22Rv1 (cell line): ENCODE measurements around the gene IMMP2L.

Source experiments
- ZFX ChIP-seq: fragments of 450-650 bp; IDR thresholded peaks from 2 replicates; pipeline ENCODE4 v1.6.1; 2017; ENCODE audit warnings: antibody characterized with exemption, borderline replicate concordance
- TF ChIP-seq, protein P1 (sequence below): fragments of 450-650 bp; IDR thresholded peaks from 2 replicates; pipeline ENCODE4 v1.5.1; 2017; ENCODE audit warnings: mild to moderate bottlenecking

DNA sequence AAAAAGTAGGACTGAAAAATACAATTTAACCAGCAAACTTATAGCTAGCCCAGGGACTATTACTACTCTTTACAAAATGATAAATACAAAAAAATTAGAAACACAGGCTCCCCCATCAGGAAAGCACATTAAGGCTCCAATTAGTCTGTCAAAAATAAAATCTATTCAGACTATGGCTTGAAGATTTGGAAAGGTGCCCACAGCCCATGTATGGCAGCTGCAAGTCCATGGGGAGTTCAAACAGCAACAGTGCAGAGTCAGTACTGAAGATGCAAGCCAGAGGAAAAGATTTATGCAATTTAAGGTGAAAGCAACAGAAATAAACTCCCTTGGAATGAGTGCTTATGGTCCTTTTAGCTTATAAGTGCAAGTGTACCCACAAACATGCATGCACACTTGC is 29.7 kb downstream of the IMMP2L start:
- TF ChIP-seq, protein P1, sequence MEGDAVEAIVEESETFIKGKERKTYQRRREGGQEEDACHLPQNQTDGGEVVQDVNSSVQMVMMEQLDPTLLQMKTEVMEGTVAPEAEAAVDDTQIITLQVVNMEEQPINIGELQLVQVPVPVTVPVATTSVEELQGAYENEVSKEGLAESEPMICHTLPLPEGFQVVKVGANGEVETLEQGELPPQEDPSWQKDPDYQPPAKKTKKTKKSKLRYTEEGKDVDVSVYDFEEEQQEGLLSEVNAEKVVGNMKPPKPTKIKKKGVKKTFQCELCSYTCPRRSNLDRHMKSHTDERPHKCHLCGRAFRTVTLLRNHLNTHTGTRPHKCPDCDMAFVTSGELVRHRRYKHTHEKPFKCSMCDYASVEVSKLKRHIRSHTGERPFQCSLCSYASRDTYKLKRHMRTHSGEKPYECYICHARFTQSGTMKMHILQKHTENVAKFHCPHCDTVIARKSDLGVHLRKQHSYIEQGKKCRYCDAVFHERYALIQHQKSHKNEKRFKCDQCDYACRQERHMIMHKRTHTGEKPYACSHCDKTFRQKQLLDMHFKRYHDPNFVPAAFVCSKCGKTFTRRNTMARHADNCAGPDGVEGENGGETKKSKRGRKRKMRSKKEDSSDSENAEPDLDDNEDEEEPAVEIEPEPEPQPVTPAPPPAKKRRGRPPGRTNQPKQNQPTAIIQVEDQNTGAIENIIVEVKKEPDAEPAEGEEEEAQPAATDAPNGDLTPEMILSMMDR = no peak
- no peak for TF ChIP-seq ZFX
